H1 (cell line): ENCODE data around the gene TYK2. TPM values are rescaled to one million over a fixed set of nuclear protein-coding genes. Genes with fewer than 3 reads are reported as not detected.
A peak's percentile ranks its signal among the peaks of the same experiment; 100 is the strongest.

Experiments
- CHD7 ChIP-seq: fragments of 300-600 bp; sonication (generic); IDR thresholded peaks from 2 replicates; pipeline ENCODE4 v1.7.1; 2012; ENCODE audit warnings: low read length, moderate library complexity, mild to moderate bottlenecking, inconsistent platforms; ENCODE audit not compliant: insufficient replicate concordance
- GABPA ChIP-seq: IDR thresholded peaks from 2 replicates; pipeline ENCODE4 v1.6.1; 2011; ENCODE audit warnings: mild to moderate bottlenecking, low read length, moderate library complexity, borderline replicate concordance; ENCODE audit not compliant: insufficient read depth
- GTF2F1 ChIP-seq: IDR thresholded peaks from 2 replicates; pipeline ENCODE4 v1.6.1; 2012; ENCODE audit warnings: low read depth, low read length, improper control_type of control experiment, borderline replicate concordance
- MAX ChIP-seq: IDR thresholded peaks from 2 replicates; pipeline ENCODE4 v1.6.1; 2012; ENCODE audit warnings: inconsistent platforms
- RAD21 ChIP-seq, 2 experiments: IDR thresholded peaks in 1 of 2; conservative IDR thresholded peaks in 1 of 2; 2 replicates each; pipeline ENCODE4 v1.6.1; 2011; ENCODE audit warnings: low read depth in 2 of 2, low read length in 2 of 2, improper control_type of control experiment in 1 of 2, inconsistent platforms in 1 of 2, mild to moderate bottlenecking in 1 of 2, moderate library complexity in 1 of 2
- SAP30 ChIP-seq: fragments of 300-600 bp; sonication (generic); IDR thresholded peaks from 2 replicates; pipeline ENCODE4 v1.7.1; 2012; ENCODE audit warnings: low read length, moderate library complexity, mild to moderate bottlenecking, inconsistent platforms; ENCODE audit not compliant: insufficient read depth, insufficient replicate concordance
- SP2 ChIP-seq: IDR thresholded peaks from 2 replicates; pipeline ENCODE4 v1.6.1; 2012; ENCODE audit warnings: mild to moderate bottlenecking, low read length, inconsistent platforms
- TBP ChIP-seq: IDR thresholded peaks from 2 replicates; pipeline ENCODE4 v1.6.1; 2011; ENCODE audit warnings: low read depth, low read length, improper control_type of control experiment
- polyA plus RNA-seq, 7 experiments: library from polyadenylated mRNA; depleted of rRNA in 3 of 7; stranded (reverse) in 5 of 7; unstranded in 2 of 7; fragments of >200 nt in 5 of 7; fragments of 200-250 nt in 2 of 7; gene quantifications; 1 replicate in 5 of 7; 2 replicates in 1 of 7; 4 replicates in 1 of 7; pipeline versions ENCODE4 v1.2.1 to v1.2.3, GENCODE V29; 2011 to 2013; ENCODE audit warnings: missing spikeins in 2 of 7, mixed read lengths in 2 of 7
- total RNA-seq: library from RNA; stranded (reverse); fragmentation: NEBNext Ultra II Directional; extraction: Animal tissue kit (Norgen Biotek cat#: 25700); gene quantifications from 2 replicates; pipeline ENCODE4 v1.2.1, GENCODE V29; 2021

Gene TYK2
- total and polyA plus RNA-seq, 2 of the 8 experiments (the other 6 are each of a cell fraction or from before 2014, with no cell fraction given), result 32.1 to 40.8 TPM

GRCh38 chr19:10352764-10353671 lies 27.4 kb downstream of the TYK2 start (continued):
- no peak for TF ChIP-seq CHD7
- 0 out of 2 replicates have a peak, but pooled peaks have one; percentile 12 for TF ChIP-seq TBP
- TF ChIP-seq SP2, result no peak
- TF ChIP-seq GTF2F1, result no peak
- no peak for TF ChIP-seq RAD21 (IDR thresholded peaks at IDR 0.05 in 1 of 2, conservative IDR thresholded peaks at IDR 0.05 in 1 of 2; ENCODE audit: low read depth in 2 of 2, low read length in 2 of 2)
- no peak for TF ChIP-seq GABPA
- TF ChIP-seq MAX, result peak; percentile 91
- no peak for TF ChIP-seq SAP30
